Endometrial microvascular endothelial cells (primary cell): Measurements from ENCODE around the gene KHDC1. TPM values are rescaled to one million over a fixed set of nuclear protein-coding genes. Genes with fewer than 3 reads are reported as not detected.
"Not testable (repeated sequence)": the region's sequence is repeated elsewhere in the genome, so short reads cannot be mapped to it uniquely, and the experiment has no call there.

Experiments used
- in situ Hi-C: cut with HindIII; loops from 2 replicates; pipeline ENCODE4 v1.10.0; 2017; ENCODE audit warnings: low sequenced_read_pairs, low pct_unique_long_range_greater_than_20kb; ENCODE audit errors: inconsistent ontology term
- total RNA-seq: library from RNA; depleted of rRNA; stranded (reverse); fragments of >200 nt; gene quantifications from one replicate; pipeline ENCODE4 v1.2.3, GENCODE V29; 2015; ENCODE audit errors: inconsistent ontology term

KHDC1 gene
- total RNA-seq, 1 donor from 2014 or later: 1.6 TPM

DNA sequence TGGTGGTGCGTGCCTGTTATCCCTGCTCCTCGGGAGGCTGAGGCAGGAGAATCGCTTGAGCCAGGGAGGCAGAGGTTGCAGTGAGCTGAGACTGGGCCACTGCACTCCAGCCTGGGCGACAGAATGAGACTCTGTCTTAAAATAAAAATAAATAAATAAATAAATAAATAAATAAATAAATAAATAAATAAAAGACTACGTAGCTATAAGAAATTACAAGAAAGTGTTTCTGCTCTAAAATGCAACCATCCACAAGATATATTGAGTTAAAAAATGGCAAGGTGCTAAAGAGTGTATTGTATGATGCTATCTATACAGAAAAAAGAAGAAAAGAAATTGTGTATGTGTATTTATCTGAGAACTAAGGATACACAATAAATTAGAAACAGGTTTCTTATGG, 8.7 kb downstream of the KHDC1 start:
- in situ Hi-C loops: not testable (repeated sequence)

GRCh38 chr6:73252703-73253102, 10.3 kb downstream of the KHDC1 start:
- in situ Hi-C loops: no loop called here

GRCh38 chr6:73250016-73250415, 13.0 kb downstream of the KHDC1 start:
- in situ Hi-C loops: no loop called here

- in situ Hi-C loops: no loop called here
These were observed 14.6 kb downstream of the KHDC1 start for GRCh38 chr6:73248192-73248903.

- in situ Hi-C loops: no loop called here
These were observed 21.0 kb downstream of the KHDC1 start for GRCh38 chr6:73242001-73242400.

DNA sequence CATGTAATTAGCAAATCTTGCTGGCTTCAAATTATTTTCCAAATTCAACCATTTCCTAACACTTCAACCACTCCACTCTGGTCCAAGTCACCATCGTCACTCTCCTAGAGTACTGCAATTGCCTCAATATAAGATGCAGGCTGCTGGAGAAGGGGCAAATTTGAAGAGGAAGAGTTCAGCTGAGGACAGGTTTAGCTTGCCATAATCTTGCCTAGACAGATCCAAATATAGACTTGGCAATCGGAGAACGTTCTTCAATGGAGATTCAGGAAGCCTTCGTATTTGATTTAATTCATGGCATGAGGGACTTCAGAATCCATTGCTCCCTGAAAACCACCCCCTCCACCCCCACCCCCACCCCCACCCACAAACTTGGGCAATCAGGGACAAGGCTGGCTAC, 22.3 kb downstream of the KHDC1 start:
- in situ Hi-C loops: no loop called here

GRCh38 chr6:73236144-73236750, 26.7 kb downstream of the KHDC1 start:
- in situ Hi-C loops: no loop called here

- in situ Hi-C loops: no loop called here
These were observed 28.3 kb downstream of the KHDC1 start for GRCh38 chr6:73234733-73235132.

DNA sequence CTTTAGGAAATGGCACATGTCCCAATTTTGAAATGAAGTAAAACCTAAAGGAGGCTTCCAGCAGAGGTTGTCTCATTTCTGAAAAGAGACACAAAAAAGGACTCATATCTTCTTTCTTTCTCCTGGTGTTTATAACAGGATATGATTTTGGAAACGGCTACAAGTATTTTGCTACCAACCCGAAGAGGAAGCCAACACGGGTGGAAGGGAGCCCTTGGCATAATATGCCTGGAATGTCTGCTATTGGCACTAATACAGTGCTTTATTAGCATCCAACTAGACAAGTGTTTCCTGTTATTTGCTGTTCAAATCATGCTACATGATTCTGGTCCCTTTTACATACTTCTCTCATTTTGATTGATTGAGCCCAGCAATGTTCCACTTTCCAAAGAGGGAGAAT, 29.0 kb downstream of the KHDC1 start:
- in situ Hi-C loops: not testable (repeated sequence)

- in situ Hi-C loops: no loop called here
These were observed 29.9 kb downstream of the KHDC1 start for GRCh38 chr6:73233048-73233447.

DNA sequence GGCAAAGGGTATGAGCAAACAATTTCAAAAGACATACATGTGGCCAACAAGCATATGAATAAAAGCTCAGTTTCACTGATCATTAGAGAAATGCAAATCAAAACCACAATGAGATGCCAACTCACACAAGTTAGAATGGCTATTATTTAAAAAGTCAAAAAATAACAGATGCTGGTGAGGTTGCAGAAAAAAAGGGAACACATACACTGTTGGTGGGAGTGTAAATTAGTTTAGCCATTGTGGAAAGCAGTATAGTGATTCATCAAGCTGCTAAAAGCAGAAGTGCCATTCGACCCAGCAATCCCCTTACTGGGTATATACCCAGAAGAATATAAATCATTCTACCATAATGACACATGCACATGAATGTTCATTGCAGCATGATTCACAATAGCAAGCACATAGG, 31.0 kb downstream of the KHDC1 start:
- in situ Hi-C loops: no loop called here

GRCh38 chr6:73227606-73228255, 35.3 kb downstream of the KHDC1 start:
- in situ Hi-C loops: no loop called here

GRCh38 chr6:73225396-73225795, 37.6 kb downstream of the KHDC1 start, which contains the start of gene KHDC1L:
TSS of gene KHDC1L (minus strand) at chr6:73225496. CDS start at chr6:73225408, 88 bp downstream.
- in situ Hi-C loops: no loop called here

DNA sequence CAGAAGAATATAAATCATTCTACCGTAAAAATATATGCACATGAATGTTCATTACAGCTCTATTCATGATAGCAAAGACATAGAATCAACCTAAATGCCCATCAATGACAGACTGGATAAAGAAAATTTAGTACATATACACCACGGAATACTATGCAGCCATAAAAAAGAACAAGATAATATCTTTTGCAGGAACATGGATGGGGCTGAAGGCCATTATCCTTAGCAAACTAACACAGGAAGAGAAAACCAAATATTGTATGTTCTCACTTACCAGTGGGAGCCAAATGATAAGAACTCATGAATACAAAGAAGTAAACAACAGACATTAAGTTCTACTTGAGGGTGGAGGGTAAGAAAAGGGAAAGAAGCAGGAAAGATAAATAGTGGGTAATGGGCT, 46.1 kb downstream of the KHDC1 start:
- in situ Hi-C loops: no loop called here

DNA sequence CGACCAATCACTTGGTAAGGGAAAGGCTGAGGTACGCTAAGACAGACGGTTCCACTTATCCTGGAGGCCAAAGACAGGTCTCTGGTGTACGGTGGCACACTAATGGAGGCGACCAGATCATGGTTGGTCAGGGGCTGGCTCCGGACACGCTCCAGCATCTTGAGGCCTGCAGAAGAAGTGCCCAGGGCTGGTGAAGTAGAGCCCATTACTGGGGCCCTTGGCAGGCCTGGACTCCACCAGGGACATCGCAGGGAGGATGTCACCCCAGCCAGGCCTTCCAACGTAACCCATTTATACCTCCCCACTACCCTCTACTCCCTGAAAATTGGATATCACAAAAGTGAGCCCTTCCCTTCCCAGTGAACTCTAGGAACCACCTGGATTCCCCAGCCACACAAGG, 53.9 kb downstream of the KHDC1 start:
- in situ Hi-C loops: no loop called here

- in situ Hi-C loops: no loop called here
These were observed 55.7 kb downstream of the KHDC1 start for GRCh38 chr6:73207221-73207837.

- in situ Hi-C loops: no loop called here
These were observed 58.7 kb downstream of the KHDC1 start for GRCh38 chr6:73204252-73204651.

- in situ Hi-C loops: no loop called here
These were observed 59.9 kb downstream of the KHDC1 start for GRCh38 chr6:73203098-73203497.

- in situ Hi-C loops: no loop called here
These were observed 62.3 kb downstream of the KHDC1 start for GRCh38 chr6:73200735-73201134.

DNA sequence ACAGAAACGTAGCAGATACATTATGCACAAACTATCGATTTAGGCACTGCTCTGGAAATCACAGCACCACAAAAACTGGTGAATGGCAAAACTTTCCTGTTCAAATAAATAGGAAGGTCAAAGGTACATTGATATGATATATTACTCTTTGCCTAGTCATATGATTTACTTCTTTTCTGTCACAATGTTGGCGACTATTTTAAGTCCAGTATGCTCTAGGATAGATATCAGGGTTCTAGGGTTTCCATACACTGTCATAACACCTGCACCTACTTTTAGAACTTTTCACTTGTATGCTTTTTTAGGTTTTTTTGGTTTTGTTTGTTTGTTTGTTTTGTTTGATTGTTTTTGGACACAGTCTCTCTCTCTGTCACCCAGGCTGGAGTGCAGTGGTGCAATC, 62.7 kb downstream of the KHDC1 start:
- in situ Hi-C loops: no loop called here
